Measurements from ENCODE around the gene EPHB2.

The EPHB2 gene

GRCh38 chr1:22886211-22886610, 175.6 kb downstream of the EPHB2 start:
- H3K14ac ChIP-seq (ENCODE audit: low read length) = no peak overlapping the region
- H3K4me3 ChIP-seq (ENCODE audit: low read length in 2 of 2) = no peak overlapping the region
- no peak overlapping the region for H3K18ac ChIP-seq (ENCODE audit: low read length)
- H2BK15ac ChIP-seq (ENCODE audit: low read length) = no peak overlapping the region
- no CpG with 5 or more reads among the region's 6 CpGs for WGBS, 2 donors (ENCODE audit: extremely low coverage in 2 of 2, insufficient read length in 2 of 2, insufficient replicate concordance in 1 of 2)
- H2AK5ac ChIP-seq (ENCODE audit: low read depth, low read length) = no peak overlapping the region
- no peak overlapping the region for H2AFZ ChIP-seq (ENCODE audit: low read length)
- H2BK5ac ChIP-seq (ENCODE audit: low read length) = no peak overlapping the region
- H3K4ac ChIP-seq (ENCODE audit: low read length) = no peak overlapping the region
- DNase-seq (ENCODE audit: low spot score) = no peak
- no peak overlapping the region for H3K4me2 ChIP-seq (ENCODE audit: insufficient read depth, low read length, poor library complexity, severe bottlenecking)
- no peak overlapping the region for H3K9ac ChIP-seq (ENCODE audit: low read depth, low read length, poor library complexity)
- no peaks in the 10 kb centered on the region for H3K27me3 ChIP-seq (ENCODE audit: control insufficient read depth in 3 of 3, insufficient read depth in 3 of 3, low read depth in 1 of 3, low read length in 3 of 3)
- H4K91ac ChIP-seq (ENCODE audit: low read depth, low read length, poor library complexity) = no peak overlapping the region
- H3K4me1 ChIP-seq (ENCODE audit: control insufficient read depth in 2 of 2, insufficient read depth in 1 of 2, low read depth in 1 of 2, low read length in 2 of 2) = peaks cover 0 to 2% of the 10 kb centered on the region in 2 donors
- no peaks in the 10 kb centered on the region for H3K79me1 ChIP-seq (ENCODE audit: low read depth, low read length)
- no peak overlapping the region for H2BK120ac ChIP-seq (ENCODE audit: low read depth, low read length)
- no peak overlapping the region for H4K8ac ChIP-seq (ENCODE audit: low read depth, low read length)
- no peak overlapping the region for H3K23ac ChIP-seq (ENCODE audit: low read depth, low read length, poor library complexity)
- no peaks in the 10 kb centered on the region for H3K9me3 ChIP-seq (replicated peaks in 1 of 2; ENCODE audit: control insufficient read depth in 2 of 2, insufficient read depth in 1 of 2, low read depth in 1 of 2, low read length in 2 of 2)
- H3K36me3 ChIP-seq (replicated peaks in 1 of 2; ENCODE audit: control insufficient read depth in 2 of 2, insufficient read depth in 2 of 2, low read length in 2 of 2) = peaks cover 0 to 2% of the 10 kb centered on the region in 2 donors
- no peak overlapping the region for H3K27ac ChIP-seq (replicated peaks; ENCODE audit: low read length)
- H2BK12ac ChIP-seq (ENCODE audit: low read length) = no peak overlapping the region

- Histone ChIP-seq H3K4me1 (ENCODE audit: control insufficient read depth in 2 of 2, insufficient read depth in 1 of 2, low read depth in 1 of 2, low read length in 2 of 2) (peaks cover 0 to 2% of the 10 kb centered on the region in 2 donors), H3K36me3 (replicated peaks in 1 of 2; ENCODE audit: control insufficient read depth in 2 of 2, insufficient read depth in 2 of 2, low read length in 2 of 2) (peaks cover 1 to 3% of the 10 kb centered on the region in 2 donors), H3K23ac (ENCODE audit: low read depth, low read length, poor library complexity) (no peak overlapping the region), H2AFZ (ENCODE audit: low read length) (no peak overlapping the region), H3K9me3 (replicated peaks in 1 of 2; ENCODE audit: control insufficient read depth in 2 of 2, insufficient read depth in 1 of 2, low read depth in 1 of 2, low read length in 2 of 2) (no peaks in the 10 kb centered on the region), H3K27ac (replicated peaks; ENCODE audit: low read length) (no peak overlapping the region), H2BK12ac (ENCODE audit: low read length) (no peak overlapping the region), H2BK120ac (ENCODE audit: low read depth, low read length) (no peak overlapping the region), H3K4ac (ENCODE audit: low read length) (no peak overlapping the region), H2BK5ac (ENCODE audit: low read length) (no peak overlapping the region), H4K8ac (ENCODE audit: low read depth, low read length) (no peak overlapping the region), H3K4me3 (ENCODE audit: low read length in 2 of 2) (no peak overlapping the region), H3K9ac (ENCODE audit: low read depth, low read length, poor library complexity) (no peak overlapping the region), H3K14ac (ENCODE audit: low read length) (no peak overlapping the region), H3K27me3 (ENCODE audit: control insufficient read depth in 3 of 3, insufficient read depth in 3 of 3, low read depth in 1 of 3, low read length in 3 of 3) (no peaks in the 10 kb centered on the region), H3K79me1 (ENCODE audit: low read depth, low read length) (no peaks in the 10 kb centered on the region), H3K4me2 (ENCODE audit: insufficient read depth, low read length, poor library complexity, severe bottlenecking) (no peak overlapping the region), H2BK15ac (ENCODE audit: low read length) (no peak overlapping the region), H3K18ac (ENCODE audit: low read length) (peak overlapping the region; percentile 3), H4K91ac (ENCODE audit: low read depth, low read length, poor library complexity) (no peak overlapping the region), H2AK5ac (ENCODE audit: low read depth, low read length) (peak overlapping the region; percentile 22)
- WGBS, 2 donors (ENCODE audit: extremely low coverage in 2 of 2, insufficient read length in 2 of 2, insufficient replicate concordance in 1 of 2) = no CpG with 5 or more reads among the region's 7 CpGs
- DNase-seq (ENCODE audit: low spot score) = no peak
Observed at GRCh38 chr1:22887491-22887890, 176.9 kb downstream of the EPHB2 start.

DNA sequence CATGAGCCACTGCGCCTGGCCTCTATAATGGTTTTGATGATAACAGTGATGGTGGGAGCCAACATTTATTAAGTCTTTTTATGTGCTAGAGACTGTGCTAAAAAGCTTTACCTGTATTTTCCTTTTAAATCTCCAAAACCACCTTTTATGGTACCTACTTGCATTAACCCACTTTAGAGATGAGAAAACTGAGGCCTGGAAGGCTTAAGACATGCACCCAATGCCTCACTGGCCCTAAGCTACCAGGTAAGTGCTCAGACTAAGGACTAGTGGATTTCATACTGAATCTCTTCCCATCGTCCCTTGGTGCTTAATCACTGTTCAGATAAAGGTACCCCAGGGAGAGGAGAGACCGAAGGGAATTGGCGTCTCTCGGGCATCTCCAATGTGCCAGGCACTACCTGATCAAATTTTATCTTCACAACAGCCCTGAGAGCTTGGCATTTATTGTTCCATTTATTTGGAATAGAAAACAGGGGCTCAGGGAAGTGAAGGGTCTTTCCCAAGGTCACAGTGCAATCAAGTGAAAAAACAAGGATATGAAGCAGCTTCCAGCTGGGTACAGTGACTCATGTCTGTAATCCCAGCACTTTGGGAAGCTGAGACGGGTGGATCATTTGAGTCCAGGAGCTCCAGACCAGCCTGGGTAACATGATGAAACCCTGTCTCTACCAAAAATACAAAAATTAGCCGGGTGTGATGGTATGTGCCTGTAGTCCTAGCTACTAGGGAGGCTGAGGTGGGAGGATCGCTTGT, 177.9 kb downstream of the EPHB2 start:
- Histone ChIP-seq H3K9me3 (replicated peaks in 1 of 2; ENCODE audit: control insufficient read depth in 2 of 2, insufficient read depth in 1 of 2, low read depth in 1 of 2, low read length in 2 of 2) (peaks cover 0 to 7% of the 10 kb centered on the region in 2 donors), H3K9ac (ENCODE audit: low read depth, low read length, poor library complexity) (no peak overlapping the region), H3K27me3 (ENCODE audit: control insufficient read depth in 3 of 3, insufficient read depth in 3 of 3, low read depth in 1 of 3, low read length in 3 of 3) (no peaks in the 10 kb centered on the region), H3K14ac (ENCODE audit: low read length) (no peak overlapping the region), H2BK120ac (ENCODE audit: low read depth, low read length) (no peak overlapping the region), H3K18ac (ENCODE audit: low read length) (no peak overlapping the region), H2BK5ac (ENCODE audit: low read length) (no peak overlapping the region), H2AFZ (ENCODE audit: low read length) (no peak overlapping the region), H3K4me2 (ENCODE audit: insufficient read depth, low read length, poor library complexity, severe bottlenecking) (no peak overlapping the region), H3K4me3 (ENCODE audit: low read length in 2 of 2) (no peak overlapping the region), H2BK15ac (ENCODE audit: low read length) (no peak overlapping the region), H4K8ac (ENCODE audit: low read depth, low read length) (no peak overlapping the region), H2AK5ac (ENCODE audit: low read depth, low read length) (no peak overlapping the region), H3K27ac (replicated peaks; ENCODE audit: low read length) (no peak overlapping the region), H2BK12ac (ENCODE audit: low read length) (no peak overlapping the region), H3K23ac (ENCODE audit: low read depth, low read length, poor library complexity) (no peak overlapping the region), H3K4me1 (ENCODE audit: control insufficient read depth in 2 of 2, insufficient read depth in 1 of 2, low read depth in 1 of 2, low read length in 2 of 2) (no peaks in the 10 kb centered on the region), H3K79me1 (ENCODE audit: low read depth, low read length) (no peaks in the 10 kb centered on the region), H3K36me3 (replicated peaks in 1 of 2; ENCODE audit: control insufficient read depth in 2 of 2, insufficient read depth in 2 of 2, low read length in 2 of 2) (peaks cover 8 to 10% of the 10 kb centered on the region in 2 donors), H4K91ac (ENCODE audit: low read depth, low read length, poor library complexity) (no peak overlapping the region), H3K4ac (ENCODE audit: low read length) (no peak overlapping the region)
- WGBS, 2 donors (ENCODE audit: extremely low coverage in 2 of 2, insufficient read length in 2 of 2, insufficient replicate concordance in 1 of 2) = no CpG with 5 or more reads among the region's 8 CpGs
- no peak for DNase-seq (ENCODE audit: low spot score)

DNA sequence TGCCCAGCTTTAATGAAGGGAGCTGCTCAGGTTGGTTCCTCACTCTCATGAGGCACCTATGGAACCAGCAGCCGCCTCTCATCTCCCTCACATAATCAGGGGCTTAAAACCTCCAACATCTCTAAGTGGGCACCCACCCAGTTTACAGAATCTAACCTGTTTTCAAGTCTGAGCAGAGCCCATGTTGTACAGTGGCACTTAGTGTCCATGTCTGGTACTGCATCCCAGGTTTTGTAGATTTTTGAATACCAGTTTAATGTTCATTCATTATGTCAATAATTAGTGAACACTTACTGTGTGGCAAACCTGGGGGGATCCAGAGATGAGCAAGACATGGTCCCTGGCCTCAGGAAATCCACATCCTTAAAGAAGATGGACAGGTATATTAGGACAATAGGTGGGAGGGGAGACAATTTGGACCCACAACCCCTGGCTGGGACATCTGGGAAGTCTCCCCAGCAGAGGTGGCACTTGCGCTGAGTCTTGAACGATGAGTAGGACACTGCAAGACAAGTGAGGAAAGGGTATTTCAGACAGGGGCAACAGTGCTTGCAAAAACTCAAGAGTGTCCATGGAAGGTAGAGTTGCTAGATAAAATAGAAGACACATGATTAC, 178.7 kb downstream of the EPHB2 start:
- Histone ChIP-seq H3K27ac (replicated peaks; ENCODE audit: low read length) (no peak overlapping the region), H3K27me3 (ENCODE audit: control insufficient read depth in 3 of 3, insufficient read depth in 3 of 3, low read depth in 1 of 3, low read length in 3 of 3) (no peaks in the 10 kb centered on the region)
- DNase-seq (ENCODE audit: low spot score) = no peak

More for the DNA sequence above, 178.7 kb downstream of the EPHB2 start:
- no peak overlapping the region for H2BK5ac ChIP-seq (ENCODE audit: low read length)
- peaks cover 11 to 18% of the 10 kb centered on the region in 2 donors for H3K36me3 ChIP-seq (replicated peaks in 1 of 2; ENCODE audit: control insufficient read depth in 2 of 2, insufficient read depth in 2 of 2, low read length in 2 of 2)
- H2AK5ac ChIP-seq (ENCODE audit: low read depth, low read length) = no peak overlapping the region
- no peak overlapping the region for H3K9ac ChIP-seq (ENCODE audit: low read depth, low read length, poor library complexity)
- H3K14ac ChIP-seq (ENCODE audit: low read length) = no peak overlapping the region
- H4K91ac ChIP-seq (ENCODE audit: low read depth, low read length, poor library complexity) = no peak overlapping the region
- no peaks in the 10 kb centered on the region for H3K4me1 ChIP-seq (ENCODE audit: control insufficient read depth in 2 of 2, insufficient read depth in 1 of 2, low read depth in 1 of 2, low read length in 2 of 2)
- H3K9me3 ChIP-seq (replicated peaks in 1 of 2; ENCODE audit: control insufficient read depth in 2 of 2, insufficient read depth in 1 of 2, low read depth in 1 of 2, low read length in 2 of 2) = peaks cover 0 to 8% of the 10 kb centered on the region in 2 donors
- no peak overlapping the region for H2BK12ac ChIP-seq (ENCODE audit: low read length)
- no peak overlapping the region for H2BK15ac ChIP-seq (ENCODE audit: low read length)
- no peak overlapping the region for H2BK120ac ChIP-seq (ENCODE audit: low read depth, low read length)
- no peak overlapping the region for H3K4me2 ChIP-seq (ENCODE audit: insufficient read depth, low read length, poor library complexity, severe bottlenecking)
- no peaks in the 10 kb centered on the region for H3K79me1 ChIP-seq (ENCODE audit: low read depth, low read length)
- no peak overlapping the region for H4K8ac ChIP-seq (ENCODE audit: low read depth, low read length)
- H3K23ac ChIP-seq (ENCODE audit: low read depth, low read length, poor library complexity) = no peak overlapping the region
- no peak overlapping the region for H3K4ac ChIP-seq (ENCODE audit: low read length)
- H3K4me3 ChIP-seq (ENCODE audit: low read length in 2 of 2) = no peak overlapping the region
- WGBS, 2 donors (ENCODE audit: extremely low coverage in 2 of 2, insufficient read length in 2 of 2, insufficient replicate concordance in 1 of 2) = no CpG with 5 or more reads among the region's 3 CpGs
- H2AFZ ChIP-seq (ENCODE audit: low read length) = no peak overlapping the region
- no peak overlapping the region for H3K18ac ChIP-seq (ENCODE audit: low read length)

Data from neuronal stem cell (in vitro differentiated cells).